GM12878 (cell line): ENCODE data around the gene PPP2R5C. TPM values are rescaled to one million over a fixed set of nuclear protein-coding genes. Genes with fewer than 3 reads are reported as not detected.

Source experiments
- ATAC-seq: fragments of 200-7000 bp; cut with Tn5 transposase; 3 replicates; pipeline ENCODE4 v1.9.1; 2020; ENCODE audit warnings: mild to moderate bottlenecking, moderate library complexity
- BruUV-seq: library from RNA; stranded (reverse); fragments of 400-500 nt; replicated peaks from 2 replicates; lab custom pipeline; 2021; lab: Mats Ljungman, UMichigan
- CTCF ChIA-PET: fragments of 300-600 bp; sonication (Branson Sonifier 250); formaldehyde crosslinking; extraction: SDS; loops from one replicate; lab custom pipeline; 2021; ENCODE audit warnings: inconsistent platforms; lab: Yijun Ruan, JAX
- POLR2A ChIA-PET: fragments of 350-600 bp; formaldehyde crosslinking; extraction: SDS; loops from one replicate; lab custom pipeline; 2021; ENCODE audit warnings: inconsistent platforms; lab: Charles Lee
- RAD21 ChIA-PET: fragments of 300-600 bp; sonication (Branson Sonifier 250); formaldehyde crosslinking; loops from one replicate; lab custom pipeline; 2023; ENCODE audit warnings: antibody characterized with exemption; ENCODE audit not compliant: unreplicated experiment; lab: Charles Lee
- SMC1A ChIA-PET: fragments of 300-600 bp; sonication (Branson Sonifier 250); formaldehyde crosslinking; loops from one replicate; lab custom pipeline; 2023; ENCODE audit not compliant: unreplicated experiment, uncharacterized antibody; lab: Charles Lee
- DNase-seq: peaks from one replicate; pipeline ENCODE4 v3.0.0-alpha.2; 2011; ENCODE audit warnings: low read depth, low spot score
- FAIRE-seq: peaks from 3 replicates; lab custom pipeline; 2011; peaks lifted over from hg19 to GRCh38; lab: Jason Lieb, UNC
- H2AFZ ChIP-seq: 2 replicates; pipeline ENCODE4 v1.6.0; 2011; ENCODE audit warnings: low read depth, low read length, control low read depth; ENCODE audit not compliant: control insufficient read depth
- H3K27ac ChIP-seq: 2 replicates; pipeline ENCODE4 v1.5.1; 2011; ENCODE audit warnings: control low read depth; ENCODE audit not compliant: control insufficient read depth, insufficient read depth
- H3K27me3 ChIP-seq, 2 experiments: replicated peaks in 1 of 2; 2 replicates each; pipeline versions ENCODE4 v1.6.0 to v1.6.1; 2011; ENCODE audit warnings: low read length in 1 of 2; ENCODE audit not compliant: control insufficient read depth in 2 of 2, insufficient read depth in 2 of 2
- H3K36me3 ChIP-seq, 2 experiments: 2 replicates each; pipeline ENCODE4 v1.5.1; 2011; ENCODE audit warnings: low read length in 1 of 2; ENCODE audit not compliant: control insufficient read depth in 2 of 2, insufficient read depth in 2 of 2
- H3K4me1 ChIP-seq: 2 replicates; pipeline ENCODE4 v1.6.1; 2011; ENCODE audit warnings: mild to moderate bottlenecking, low read length, moderate library complexity, mixed read lengths; ENCODE audit not compliant: control insufficient read depth, insufficient read depth
- H3K4me2 ChIP-seq: 2 replicates; pipeline ENCODE4 v1.6.0; 2011; ENCODE audit warnings: control low read depth; ENCODE audit not compliant: control insufficient read depth, insufficient read depth
- H3K4me3 ChIP-seq: fragments of 200-600 bp; sonication (generic); 2 replicates; pipeline ENCODE4 v1.5.1; 2016
- H3K79me2 ChIP-seq: 2 replicates; pipeline ENCODE4 v1.6.0; 2011; ENCODE audit warnings: low read length; ENCODE audit not compliant: control insufficient read depth, insufficient read depth
- H3K9ac ChIP-seq: 2 replicates; pipeline ENCODE4 v1.8.0; 2011; ENCODE audit warnings: low read length, control low read depth, mixed read lengths; ENCODE audit not compliant: control insufficient read depth, insufficient read depth
- H3K9me3 ChIP-seq: replicated peaks from 3 replicates; pipeline ENCODE4 v1.5.1; 2011; ENCODE audit warnings: mild to moderate bottlenecking, low read length; ENCODE audit not compliant: control insufficient read depth, insufficient read depth
- H4K20me1 ChIP-seq: 2 replicates; pipeline ENCODE4 v1.6.0; 2011; ENCODE audit not compliant: control insufficient read depth, insufficient read depth
- ESRRA ChIP-seq: IDR thresholded peaks from 2 replicates; pipeline ENCODE4 v1.6.1; 2012; ENCODE audit warnings: mild to moderate bottlenecking, low read length, improper control_type of control experiment
- FOS ChIP-seq: IDR thresholded peaks from 3 replicates; pipeline ENCODE4 v1.6.1; 2011; ENCODE audit warnings: borderline replicate concordance; ENCODE audit not compliant: insufficient read length; ENCODE audit errors: extremely low read depth
- IKZF1 ChIP-seq: fragments of 450-650 bp; conservative IDR thresholded peaks from 2 replicates; pipeline ENCODE4 v1.6.1; 2017; ENCODE audit warnings: antibody characterized with exemption, mild to moderate bottlenecking
- IRF4 ChIP-seq: IDR thresholded peaks from 2 replicates; pipeline ENCODE4 v1.6.1; 2011; ENCODE audit warnings: low read depth, low read length
- KLF5 ChIP-seq: fragments of 450-650 bp; IDR thresholded peaks from 2 replicates; pipeline ENCODE4 v1.6.1; 2014; ENCODE audit warnings: mild to moderate bottlenecking; ENCODE audit not compliant: partially characterized antibody
- MTA2 ChIP-seq: fragments of 450-650 bp; IDR thresholded peaks from 2 replicates; pipeline ENCODE4 v1.6.1; 2016; ENCODE audit warnings: low read depth, mild to moderate bottlenecking, moderate library complexity
- POU2F2 ChIP-seq: IDR thresholded peaks from 3 replicates; pipeline ENCODE4 v1.6.1; 2011; ENCODE audit warnings: low read depth, mild to moderate bottlenecking, low read length, borderline replicate concordance
- TCF3 ChIP-seq: IDR thresholded peaks from 2 replicates; pipeline ENCODE4 v1.6.1; 2012; ENCODE audit warnings: low read depth, mild to moderate bottlenecking, low read length, borderline replicate concordance; ENCODE audit not compliant: insufficient read depth
- ZBED1 ChIP-seq: IDR thresholded peaks from 2 replicates; pipeline ENCODE4 v1.6.1; 2016; ENCODE audit warnings: borderline replicate concordance
- WGBS: methylation state at CpG from one replicate; pipeline ENCODE4 v1.1.6; 2016; ENCODE audit warnings: low lambda C conversion rate; ENCODE audit not compliant: insufficient replicate concordance, insufficient coverage; ENCODE audit errors: missing lambda C conversion rate; 5-methylcytosine and 5-hydroxymethylcytosine counted together
- in situ Hi-C: fragments of 300-500 bp; cut with MboI; formaldehyde crosslinking; loops from 9 replicates; pipeline ENCODE4 v1.14.3; 2018; ENCODE audit warnings: mixed read lengths
- intact Hi-C: fragments of 100-400 bp; cut with micrococcal nuclease; formaldehyde crosslinking; loops from one replicate; pipeline ENCODE4 v1.14.2; 2022; ENCODE audit not compliant: unreplicated experiment
- polyA plus RNA-seq, 11 experiments: library from polyadenylated mRNA; depleted of rRNA in 4 of 11; unstranded in 6 of 11; stranded (reverse) in 5 of 11; fragments of >200 nt; fragmentation: Nextera tagmentation in 4 of 11; fragmentation: Illumina TruSeq in 1 of 11; extraction: Ambion mirVana in 4 of 11; extraction: Trizol in 1 of 11; gene quantifications; 1 replicate in 1 of 11; 2 replicates in 10 of 11; pipeline versions ENCODE4 v1.2.1 to v1.2.3, GENCODE V29; 2011 to 2016; ENCODE audit warnings: inconsistent platforms in 2 of 11, missing spikeins in 2 of 11, low read depth in 1 of 11
- total RNA-seq, 4 experiments: library from RNA; depleted of rRNA in 3 of 4; stranded (reverse); fragments of >200 nt in 3 of 4; fragmentation: Illumina TruSeq in 1 of 4; extraction: Trizol in 1 of 4; gene quantifications; 2 replicates each; pipeline versions ENCODE4 v1.2.1 to v1.2.3, GENCODE V29; 2013 to 2021

Gene PPP2R5C
- total and polyA plus RNA-seq, 10 of the 15 experiments (the other 5 are each of a cell fraction or from before 2014, with no cell fraction given): 106 to 199 (median 144) TPM

GRCh38 chr14:101882141-101882935 is 120.8 kb downstream of the PPP2R5C start:
- Histone ChIP-seq H4K20me1 (no peaks in the 10 kb centered on the region; the same call in 1 of the 2 replicates), H3K4me3 (no peak overlapping the region), H3K4me2 (no peak overlapping the region), H2AFZ (no peak overlapping the region), H3K36me3 (peaks cover 27 to 29% of the 10 kb centered on the region in 2 experiments), H3K9ac (no peak overlapping the region), H3K27me3 (no peaks in the 10 kb centered on the region), H3K79me2 (peaks cover 29% of the 10 kb centered on the region), H3K4me1 (peaks cover 26% of the 10 kb centered on the region), H3K9me3 (no peaks in the 10 kb centered on the region; the same call in 2 of the 3 replicates), H3K27ac (no peak overlapping the region)
- no peak for FAIRE-seq
- WGBS: 94% methylated on average over 22 of the region's 22 CpGs
- no peak for DNase-seq
- no peak for ATAC-seq
- intact Hi-C loops: no loop called here
- in situ Hi-C loops: no loop called here
- ChIA-PET POLR2A (no interaction called here), CTCF (interaction anchor here (1.1 kb wide), 1 partner anchor 175 kb away, joined by 4 read pairs; no protein-coding TSS in a partner anchor), RAD21 (no interaction called here), SMC1A (no interaction called here)
- no TSS peak for BruUV-seq
- no peak for TF ChIP-seq KLF5
- TF ChIP-seq POU2F2: no peak
- TF ChIP-seq IKZF1: no peak
- no peak for TF ChIP-seq IRF4
- no peak for TF ChIP-seq FOS
- no peak for TF ChIP-seq MTA2
- no peak for TF ChIP-seq TCF3
- TF ChIP-seq ESRRA: no peak
- no peak for TF ChIP-seq ZBED1
- TF ChIP-seq, all 136 proteins: peak for 0
